Endothelial cell of umbilical vein (primary cell): Measurements from ENCODE around the gene H3-3A. TPM values are rescaled to one million over a fixed set of nuclear protein-coding genes. Genes with fewer than 3 reads are reported as not detected.
A peak's percentile ranks its signal among the peaks of the same experiment; 100 is the strongest.

ENCODE experiments used
- BruUV-seq: library from RNA; stranded (reverse); fragments of 400-500 nt; replicated peaks from 2 replicates; lab custom pipeline; 2021; lab: Mats Ljungman, UMichigan
- CTCF ChIA-PET: fragments of 300-600, 350-600 bp; sonication (Branson Sonifier 250); formaldehyde crosslinking; loops from one replicate; lab custom pipeline; 2021; ENCODE audit warnings: antibody characterized with exemption, inconsistent platforms; lab: Charles Lee
- POLR2A ChIA-PET: fragments of 300-600, 350-600 bp; sonication (Branson Sonifier 250); formaldehyde crosslinking; loops from one replicate; lab custom pipeline; 2021; ENCODE audit warnings: antibody characterized with exemption, inconsistent platforms; lab: Charles Lee
- DNase-seq: peaks from one replicate; pipeline ENCODE4 v3.0.0-alpha.2; 2011; ENCODE audit warnings: low read depth, low spot score
- FAIRE-seq: peaks from 2 replicates; lab custom pipeline; 2011; peaks lifted over from hg19 to GRCh38; lab: Jason Lieb, UNC
- H2AFZ ChIP-seq: 2 replicates; pipeline ENCODE4 v1.6.0; 2012; ENCODE audit warnings: low read depth, low read length, control low read depth, inconsistent platforms
- H3K27ac ChIP-seq: 2 replicates; pipeline ENCODE4 v1.5.1; 2011; ENCODE audit warnings: low read depth, mild to moderate bottlenecking, control low read depth, low read length, moderate library complexity; ENCODE audit not compliant: insufficient read depth
- H3K27me3 ChIP-seq, 2 experiments: 2 replicates each; pipeline versions ENCODE4 v1.6.0 to v1.6.1; 2011; ENCODE audit warnings: low read length in 2 of 2, mixed read lengths in 1 of 2; ENCODE audit not compliant: control insufficient read depth in 2 of 2, insufficient read depth in 2 of 2
- H3K36me3 ChIP-seq, 2 experiments: 2 replicates in 1 of 2; 3 replicates in 1 of 2; pipeline ENCODE4 v1.5.1; 2011; ENCODE audit warnings: low read length in 2 of 2, mild to moderate bottlenecking in 1 of 2, moderate library complexity in 1 of 2; ENCODE audit not compliant: control insufficient read depth in 2 of 2, insufficient read depth in 2 of 2; ENCODE audit errors: extremely low read depth in 1 of 2
- H3K4me1 ChIP-seq: 3 replicates; pipeline ENCODE4 v1.5.1; 2011; ENCODE audit warnings: mild to moderate bottlenecking, low read length; ENCODE audit not compliant: control insufficient read depth, insufficient read depth; ENCODE audit errors: extremely low read depth
- H3K4me2 ChIP-seq: 2 replicates; pipeline ENCODE4 v1.6.1; 2011; ENCODE audit warnings: low read length, control low read depth, mixed read lengths; ENCODE audit not compliant: insufficient read depth
- H3K4me3 ChIP-seq, 3 experiments: fragments of 200-600 bp in 1 of 3; sonication (generic), shearing (Covaris generic) in 1 of 3; replicated peaks in 1 of 3; 2 replicates each; pipeline ENCODE4 v1.5.1; 2011 to 2016; ENCODE audit warnings: control low read depth in 3 of 3, low read length in 3 of 3, mild to moderate bottlenecking in 2 of 3, inconsistent platforms in 1 of 3, low read depth in 1 of 3, moderate library complexity in 1 of 3; ENCODE audit not compliant: insufficient read depth in 1 of 3
- H3K79me2 ChIP-seq: 2 replicates; pipeline ENCODE4 v1.6.0; 2012; ENCODE audit warnings: low read length, inconsistent platforms; ENCODE audit not compliant: control insufficient read depth, insufficient read depth
- H3K9ac ChIP-seq: replicated peaks from 2 replicates; pipeline ENCODE3; 2011; ENCODE audit warnings: low read length, control low read depth; ENCODE audit not compliant: insufficient read depth; ENCODE audit errors: extremely low read depth
- H3K9me1 ChIP-seq: replicated peaks from 3 replicates; pipeline ENCODE4 v1.6.0; 2011; ENCODE audit warnings: mild to moderate bottlenecking, low read length; ENCODE audit not compliant: control insufficient read depth, insufficient read depth; ENCODE audit errors: extremely low read depth
- H3K9me3 ChIP-seq: replicated peaks from 2 replicates; pipeline ENCODE4 v1.5.1; 2012; ENCODE audit warnings: low read length, inconsistent platforms; ENCODE audit not compliant: control insufficient read depth, insufficient read depth
- H4K20me1 ChIP-seq: replicated peaks from 2 replicates; pipeline ENCODE3; 2011; ENCODE audit warnings: mild to moderate bottlenecking, low read length; ENCODE audit not compliant: control insufficient read depth, insufficient read depth; ENCODE audit errors: extremely low read depth
- CTCF ChIP-seq, 2 donors: IDR thresholded peaks; 1 replicate in 1 of 2; 2 replicates in 1 of 2; pipeline ENCODE4 v1.5.1; 2011; ENCODE audit warnings: low read length in 2 of 2, mild to moderate bottlenecking in 2 of 2, moderate library complexity in 2 of 2, control low read depth in 1 of 2, inconsistent platforms in 1 of 2, low read depth in 1 of 2; ENCODE audit not compliant: insufficient read depth in 1 of 2; ENCODE audit errors: extremely low read depth in 1 of 2
- EZH2 ChIP-seq: IDR thresholded peaks from 2 replicates; pipeline ENCODE4 v1.6.1; 2012; ENCODE audit warnings: borderline replicate concordance, low read depth, mild to moderate bottlenecking, moderate library complexity, low read length, inconsistent platforms; ENCODE audit not compliant: severe bottlenecking
- FOS ChIP-seq: IDR thresholded peaks from 2 replicates; pipeline ENCODE4 v1.6.1; 2011; ENCODE audit warnings: mild to moderate bottlenecking, low read length, moderate library complexity, borderline replicate concordance; ENCODE audit not compliant: insufficient read depth
- GATA2 ChIP-seq: IDR thresholded peaks from 2 replicates; pipeline ENCODE4 v1.7.0; 2011; ENCODE audit warnings: low read depth, mild to moderate bottlenecking, moderate library complexity, mixed read lengths, low read length; ENCODE audit not compliant: insufficient read length, insufficient read depth
- JUN ChIP-seq: IDR thresholded peaks from 2 replicates; pipeline ENCODE4 v1.6.1; 2011; ENCODE audit warnings: borderline replicate concordance, low read depth; ENCODE audit not compliant: insufficient read length, insufficient read depth
- MAX ChIP-seq: IDR thresholded peaks from 2 replicates; pipeline ENCODE4 v1.6.1; 2011; ENCODE audit not compliant: insufficient read depth, insufficient read length
- MYC ChIP-seq: IDR thresholded peaks from one replicate; pipeline ENCODE4 v1.6.1; 2011; ENCODE audit warnings: mild to moderate bottlenecking, low read depth, low read length
- POLR2A ChIP-seq: IDR thresholded peaks from 2 replicates; pipeline ENCODE4 v1.6.1; 2012; ENCODE audit warnings: low read depth, mild to moderate bottlenecking, control low read depth, low read length
- POLR2AphosphoS5 ChIP-seq: IDR thresholded peaks from 2 replicates; pipeline ENCODE4 v1.6.1; 2012; ENCODE audit warnings: low read depth, mild to moderate bottlenecking, control low read depth, low read length, moderate library complexity; ENCODE audit not compliant: insufficient read depth
- dilution Hi-C: fragments of 300-500 bp; cut with MboI; formaldehyde crosslinking; loops from one replicate; pipeline ENCODE4 v1.15.0; 2019; ENCODE audit warnings: low sequenced_read_pairs; ENCODE audit not compliant: extremely low pct_ligation_motif_present
- intact Hi-C: fragments of 100-400 bp; cut with micrococcal nuclease; formaldehyde crosslinking; loops from one replicate; pipeline ENCODE4 v1.10.0; 2022
- polyA plus RNA-seq, 4 experiments: library from polyadenylated mRNA; depleted of rRNA in 3 of 4; stranded (reverse) in 3 of 4; unstranded in 1 of 4; fragments of >200 nt; gene quantifications; 2 replicates each; pipeline versions ENCODE4 v1.2.1 to v1.2.3, GENCODE V29; 2011 to 2012; ENCODE audit warnings: missing spikeins in 1 of 4
- total RNA-seq: library from RNA; stranded (reverse); gene quantifications from 2 replicates; pipeline ENCODE4 v1.2.3, GENCODE V29; 2021

The H3-3A gene
- total and polyA plus RNA-seq, 2 donors (not counting 3 experiments of a cell fraction or from before 2014, with no cell fraction given), result 426 to 477 TPM

GRCh38 chr1:226082959-226083301 lies 20.4 kb downstream of the H3-3A start:
- H3K27me3 ChIP-seq, result no peaks in the 10 kb centered on the region
- peak overlapping the region; percentile 20 for H3K27ac ChIP-seq
- peaks cover 5% of the 10 kb centered on the region for H3K4me1 ChIP-seq
- H3K9me3 ChIP-seq, result no peaks in the 10 kb centered on the region
- DNase-seq, result peak; percentile 51
- FAIRE-seq, result no peak
- no peaks in the 10 kb centered on the region for H3K79me2 ChIP-seq
- POLR2A ChIA-PET, result interaction anchor here (2.3 kb wide), 1 partner anchor 20 kb away, joined by 9 read pairs; the partner anchor contains the start of gene H3-3A
- H3K36me3 ChIP-seq, result no peaks in the 10 kb centered on the region
- no peaks in the 10 kb centered on the region for H3K9me1 ChIP-seq
- peak overlapping the region; percentile 55 for H3K9ac ChIP-seq
- H3K4me2 ChIP-seq, result peak overlapping the region; percentile 92
- CTCF ChIA-PET, result interaction anchor here (1.0 to 2.5 kb wide), 15 partner anchors 9 to 608 kb away, joined by 3 to 40 read pairs (median 5); no protein-coding TSS in a partner anchor
- TF ChIP-seq POLR2A, result peak; percentile 20
- no peak for TF ChIP-seq GATA2
- intact Hi-C loops (loop anchor here (1.0 to 2.0 kb wide), 2 partner anchors 20 to 38 kb away; partner anchors contain the start of gene H3-3A), dilution Hi-C loops (no loop called here)
- peak overlapping the region; percentile 85 for H2AFZ ChIP-seq
- H4K20me1 ChIP-seq, result no peaks in the 10 kb centered on the region
- H3K4me3 ChIP-seq, result peak overlapping the region; percentile 58 to 87 (median 69)
- BruUV-seq, result no TSS peak

GRCh38 chr1:226083302-226084101 lies 21.0 kb downstream of the H3-3A start:
- Histone ChIP-seq H3K4me1 (peaks cover 5% of the 10 kb centered on the region), H3K27ac (peak overlapping the region; percentile 20), H3K9me3 (no peaks in the 10 kb centered on the region), H3K4me3 (peak overlapping the region; percentile 58 to 87 (median 69)), H3K27me3 (no peaks in the 10 kb centered on the region), H3K9ac (peak overlapping the region; percentile 55), H3K79me2 (no peaks in the 10 kb centered on the region), H3K4me2 (peak overlapping the region; percentile 92), H4K20me1 (no peaks in the 10 kb centered on the region), H3K36me3 (no peaks in the 10 kb centered on the region), H2AFZ (peak overlapping the region; percentile 85), H3K9me1 (no peaks in the 10 kb centered on the region)
- BruUV-seq, result no TSS peak
- TF ChIP-seq JUN (no peak), FOS (no peak), MAX (peak; percentile 87), POLR2AphosphoS5 (peak; percentile 44), CTCF (IDR thresholded peaks at IDR 0.05; ENCODE audit: extremely low read depth in 1 of 2, insufficient read depth in 1 of 2, low read depth in 1 of 2, low read length in 2 of 2) (no peak), POLR2A (peak; percentile 53), GATA2 (no peak), EZH2 (no peak), MYC (no peak)
- ChIA-PET POLR2A (interaction anchor here (2.3 kb wide), 1 partner anchor 21 kb away, joined by 9 read pairs; the partner anchor contains the start of gene H3-3A), CTCF (interaction anchor here (1.0 to 2.5 kb wide), 16 partner anchors 9 to 609 kb away, joined by 3 to 40 read pairs (median 5); no protein-coding TSS in a partner anchor)
- dilution Hi-C loops, result no loop called here
- intact Hi-C loops, result loop anchor here (1.0 to 2.0 kb wide), 2 partner anchors 21 to 38 kb away; partner anchors contain the start of gene H3-3A
- peak; percentile 78 for DNase-seq
- FAIRE-seq, result peak; percentile 88
